NCI-H2107 (cell line): Measurements from ENCODE around the gene SLC2A1.

Source experiments
- DNase-seq: peaks from one replicate; lab custom pipeline; 2025; lab: John Stamatoyannopoulos, UW

Gene SLC2A1

DNA sequence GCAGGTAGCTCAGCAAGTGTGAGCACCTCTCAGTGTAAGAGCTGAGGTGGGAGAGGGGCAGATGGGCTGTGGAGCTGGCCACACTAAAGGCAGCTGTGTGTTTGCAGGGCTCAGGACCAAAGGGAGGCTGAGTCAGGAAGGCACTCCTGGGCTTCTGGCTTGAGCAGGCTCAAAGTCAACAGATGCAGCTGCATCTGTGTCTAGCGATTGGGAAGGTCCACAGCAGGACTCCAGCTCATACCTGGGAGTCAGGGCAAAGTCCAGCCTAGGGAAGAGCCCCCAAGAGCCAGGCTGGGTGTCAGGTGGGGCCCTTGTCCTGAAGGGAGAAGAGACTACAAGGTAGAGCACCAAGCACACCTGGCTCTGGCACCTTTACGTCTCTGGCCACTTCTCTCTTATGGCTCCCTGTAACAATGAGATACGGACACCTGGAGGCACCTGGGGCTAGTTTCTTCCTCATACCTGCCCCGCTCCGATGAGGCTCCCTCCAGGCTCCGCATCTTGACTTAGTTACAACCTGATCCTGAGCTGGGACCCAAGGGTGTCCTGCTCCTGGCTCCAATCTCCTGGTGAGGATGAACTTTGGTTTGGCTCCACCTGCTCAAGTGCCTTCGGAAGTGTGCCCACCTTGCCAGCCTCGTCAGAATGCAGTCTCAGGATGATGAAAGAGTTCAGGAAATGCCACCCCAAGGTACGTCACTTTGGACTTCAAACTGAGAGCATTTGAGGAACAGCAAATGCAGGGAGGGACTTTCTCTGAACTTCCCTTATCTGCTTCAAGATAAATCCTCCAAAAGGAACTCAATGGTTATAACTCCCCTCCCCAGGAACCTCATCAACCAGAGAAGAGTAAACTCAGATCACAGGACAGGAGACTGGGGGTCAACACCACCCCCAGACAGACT is 21.5 kb upstream of the SLC2A1 start:
- DNase-seq: no peak

DNA sequence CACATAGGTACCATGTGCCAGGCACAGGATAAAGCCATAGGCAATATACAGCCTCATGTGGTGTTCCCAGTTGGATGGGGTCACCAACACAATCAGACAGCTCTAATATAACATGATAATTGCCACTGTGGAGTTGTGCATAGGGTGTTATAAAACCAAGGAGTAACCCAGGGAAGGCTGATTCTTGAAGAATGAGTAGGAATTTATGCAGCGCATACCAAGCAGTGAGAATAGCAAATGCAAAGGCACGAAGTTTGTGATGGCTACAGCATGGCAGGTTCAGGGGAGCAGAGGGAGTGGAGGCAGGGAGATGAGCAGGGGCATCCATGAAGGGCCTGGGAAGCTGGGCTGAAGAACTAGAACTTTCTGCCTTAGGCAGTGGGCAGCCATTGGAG is 20.4 kb upstream of the SLC2A1 start:
- no peak for DNase-seq

DNA sequence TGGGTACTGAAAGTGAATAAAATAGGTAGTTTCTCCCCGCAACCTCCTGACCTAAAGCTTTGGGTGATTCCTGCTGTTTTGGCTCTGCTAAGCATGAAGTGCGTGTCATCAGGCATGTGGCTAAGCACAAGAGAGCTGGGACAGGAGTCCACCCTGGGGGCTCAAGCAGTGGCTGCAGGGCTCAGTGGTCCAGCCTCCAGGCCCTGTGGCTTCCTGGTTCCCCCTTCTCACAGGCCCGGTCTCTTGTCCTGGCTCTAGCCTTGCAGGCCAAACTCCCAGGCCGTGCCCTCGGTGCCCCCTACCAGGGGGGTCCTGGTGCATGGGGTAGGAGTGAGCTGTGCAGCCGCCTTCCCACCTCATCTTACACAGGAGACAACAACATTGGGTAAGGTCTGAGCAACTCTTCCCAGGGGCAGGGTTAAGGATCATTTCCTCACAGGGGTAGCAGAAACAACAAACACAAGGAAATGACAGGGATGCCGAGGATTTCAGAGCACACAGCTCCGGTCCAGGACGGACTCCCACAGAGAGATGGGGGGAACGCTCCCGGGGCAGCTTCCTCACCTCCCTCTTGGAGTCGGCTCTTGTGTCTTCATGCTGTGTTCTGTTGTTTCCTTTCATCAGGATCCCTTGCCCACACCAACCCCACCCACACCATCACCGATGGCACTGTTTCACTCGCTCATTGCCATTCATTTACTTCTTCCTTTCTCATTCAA is 19.8 kb upstream of the SLC2A1 start:
- no peak for DNase-seq

DNA sequence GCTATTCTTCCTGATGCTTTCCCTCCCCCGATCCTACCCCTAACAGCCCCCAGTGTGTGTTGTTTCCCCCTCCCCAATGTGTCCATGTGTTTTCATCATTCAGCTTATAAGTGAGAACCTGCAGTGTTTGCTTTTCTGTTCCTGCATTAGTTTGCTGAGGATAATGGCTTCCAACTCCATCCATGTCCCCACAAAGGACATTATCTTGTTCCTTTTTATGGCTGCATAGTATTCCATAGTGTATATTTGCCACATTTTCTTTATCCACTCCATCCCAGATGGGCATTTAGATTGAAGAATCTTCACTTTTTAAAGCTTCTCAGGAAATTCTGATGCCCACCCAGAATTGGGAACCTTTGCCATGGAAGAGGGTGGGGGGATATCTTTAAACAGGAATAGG is 19.0 kb upstream of the SLC2A1 start:
- DNase-seq: no peak

DNA sequence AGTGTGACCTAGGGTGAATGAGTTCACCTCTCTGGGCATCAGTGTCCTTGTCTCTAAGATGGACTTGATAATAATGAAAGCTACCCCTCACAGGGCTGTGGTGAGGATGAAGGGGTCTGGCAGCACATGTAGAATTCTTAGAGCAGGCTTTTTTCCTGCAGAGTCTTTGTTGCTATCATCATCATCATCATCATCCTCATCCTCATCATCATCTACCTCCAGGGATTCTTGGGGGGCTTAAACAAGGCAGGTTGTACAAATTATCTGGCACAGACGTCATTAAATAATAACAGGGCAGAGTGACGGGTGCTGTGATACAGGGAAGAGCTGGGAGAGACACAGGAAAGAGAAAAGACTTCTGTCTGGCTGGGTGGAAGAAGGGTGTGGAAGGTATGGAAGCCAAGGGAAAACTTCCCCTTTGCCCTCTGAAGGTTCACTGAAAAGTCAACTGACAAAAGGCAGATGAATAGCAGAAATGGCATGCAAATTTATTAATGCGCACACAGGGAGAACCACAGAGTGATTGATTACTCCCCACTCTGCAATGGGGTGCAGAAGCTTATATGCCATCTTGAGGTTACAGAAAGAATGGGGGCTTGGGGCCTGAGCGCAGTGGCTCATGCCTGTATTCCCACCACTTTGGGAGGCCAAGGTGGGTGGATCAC is 17.0 kb upstream of the SLC2A1 start:
- no peak for DNase-seq

DNA sequence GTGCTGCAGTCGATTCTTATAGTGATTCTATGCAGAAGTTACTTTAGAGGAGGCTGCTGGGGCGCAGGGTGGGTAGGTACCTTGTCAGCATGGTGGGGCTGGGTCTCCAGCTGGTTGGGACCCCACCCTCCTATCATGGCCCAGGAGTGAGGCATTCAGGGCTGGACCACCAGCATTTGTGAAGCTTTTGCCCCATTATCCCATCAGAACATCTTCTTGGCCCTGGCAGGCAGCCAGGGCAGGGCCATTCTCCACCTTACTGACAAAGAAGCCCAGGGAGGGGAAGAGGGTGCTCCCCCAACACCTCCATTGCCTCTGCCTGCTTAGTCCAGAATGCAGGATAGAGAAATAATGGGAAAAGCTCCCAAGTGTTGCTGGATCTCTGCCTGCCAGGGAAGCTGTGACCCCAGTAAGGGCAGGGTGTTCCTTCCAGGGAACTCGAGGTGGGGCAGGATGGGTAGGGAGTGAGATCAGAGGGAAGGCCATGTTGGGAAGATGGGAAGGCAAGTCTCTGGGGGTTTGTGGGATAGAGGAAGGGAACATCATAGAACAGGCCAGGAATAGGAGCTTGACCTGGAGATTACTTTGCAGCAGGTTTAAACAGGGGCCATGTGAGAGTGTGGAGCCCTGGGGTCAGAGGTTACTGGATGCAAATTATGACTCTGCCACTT is 16.2 kb upstream of the SLC2A1 start:
- DNase-seq: no peak

DNA sequence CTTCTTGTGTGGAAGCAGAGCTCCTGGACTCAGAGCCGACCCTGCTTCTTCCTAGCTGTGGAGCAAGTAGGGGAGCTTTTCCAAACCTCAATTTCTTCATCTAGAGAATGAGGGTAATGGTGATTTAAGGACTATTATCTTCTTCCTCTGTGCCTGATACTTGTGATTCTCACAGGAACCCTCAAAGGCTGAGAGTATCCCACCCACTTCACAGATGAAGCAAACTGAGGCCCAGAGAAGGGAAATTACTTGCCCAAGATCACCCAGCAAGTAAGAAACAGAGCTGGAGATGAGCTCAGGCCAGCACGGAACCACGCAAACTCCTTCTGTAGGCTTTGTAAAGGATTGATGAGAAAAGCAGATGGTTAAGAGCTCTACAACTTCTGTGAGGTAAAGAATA is 15.1 kb upstream of the SLC2A1 start:
- DNase-seq: no peak

DNA sequence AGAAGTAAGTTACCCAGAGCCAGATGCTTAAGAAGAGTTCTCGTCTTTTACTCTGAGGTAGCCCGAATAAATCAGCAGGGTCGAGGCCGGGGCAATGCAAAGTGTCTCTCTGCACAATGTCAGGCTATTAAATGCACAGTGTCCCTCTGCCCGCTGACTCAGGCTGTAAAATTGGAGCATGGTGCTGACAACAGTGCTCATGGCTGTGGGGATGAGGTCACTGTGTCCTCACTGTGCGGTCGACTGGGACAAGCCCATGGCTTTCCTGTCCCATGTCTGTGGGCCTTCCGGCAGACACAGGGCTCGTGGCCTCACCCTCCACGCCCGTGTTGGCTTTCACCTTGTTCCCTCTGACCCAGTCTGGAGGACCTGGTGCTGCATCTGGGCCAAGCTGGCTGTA is 14.6 kb upstream of the SLC2A1 start:
- DNase-seq: no peak

DNA sequence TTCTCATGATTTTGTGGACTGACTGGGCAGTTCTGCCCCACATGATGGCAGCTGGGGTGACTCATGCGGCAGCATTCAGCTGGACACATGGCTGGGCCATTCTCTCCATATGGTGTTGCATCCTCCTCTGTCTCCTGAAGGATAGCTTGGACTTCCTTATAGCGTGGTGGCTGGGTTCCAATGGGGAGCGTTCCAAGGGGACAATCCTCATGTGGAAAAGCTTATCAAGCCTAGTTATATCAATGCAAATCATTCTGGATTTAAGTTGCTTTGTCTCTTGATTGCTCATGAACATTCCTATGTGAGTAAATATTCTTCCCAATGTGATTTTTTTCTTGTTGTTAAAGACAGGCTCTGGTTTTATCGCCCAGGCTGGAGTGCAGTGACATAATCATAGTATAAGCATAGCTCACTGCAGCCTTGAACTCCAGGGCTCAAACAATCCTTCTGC is 13.2 kb upstream of the SLC2A1 start:
- DNase-seq: no peak

DNA sequence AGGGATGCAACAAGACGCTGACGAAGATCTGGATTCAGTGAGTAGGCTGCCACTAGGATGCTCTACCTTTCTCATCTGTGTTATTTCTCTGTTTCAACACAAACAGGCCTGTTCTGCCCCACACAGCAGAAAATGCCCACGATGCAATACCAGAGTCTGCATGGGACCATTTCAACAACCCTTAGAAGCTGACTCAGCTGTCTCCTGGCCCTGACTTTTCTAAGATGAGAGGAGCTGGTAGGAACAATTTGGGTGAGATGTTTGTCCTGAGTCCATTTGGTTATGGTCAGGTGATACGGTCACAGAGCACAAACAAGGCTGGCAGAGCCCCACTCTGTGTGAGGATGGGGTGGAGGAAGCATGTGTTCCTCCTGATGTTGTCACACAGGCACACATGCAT is 11.5 kb upstream of the SLC2A1 start:
- DNase-seq: no peak

DNA sequence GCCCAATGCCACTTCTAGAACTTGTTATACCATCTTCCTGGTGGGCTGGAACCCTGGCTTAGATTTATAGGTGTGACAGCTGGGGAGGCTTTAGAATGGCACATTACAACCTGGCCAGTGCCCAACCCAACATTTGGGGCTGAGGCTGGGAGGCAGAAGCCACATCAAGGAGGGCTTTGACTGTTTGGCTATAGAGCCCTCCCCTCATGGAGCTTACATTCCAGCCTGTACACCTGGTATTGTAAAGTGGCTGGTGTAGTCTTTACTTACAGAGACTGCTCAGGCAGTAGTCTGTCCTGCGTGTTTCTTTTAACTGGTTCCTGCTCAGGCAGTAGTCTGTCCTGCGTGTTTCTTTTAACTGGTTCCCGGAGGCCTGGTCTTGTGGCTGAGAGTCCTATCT is 10.0 kb upstream of the SLC2A1 start:
- DNase-seq: no peak

DNA sequence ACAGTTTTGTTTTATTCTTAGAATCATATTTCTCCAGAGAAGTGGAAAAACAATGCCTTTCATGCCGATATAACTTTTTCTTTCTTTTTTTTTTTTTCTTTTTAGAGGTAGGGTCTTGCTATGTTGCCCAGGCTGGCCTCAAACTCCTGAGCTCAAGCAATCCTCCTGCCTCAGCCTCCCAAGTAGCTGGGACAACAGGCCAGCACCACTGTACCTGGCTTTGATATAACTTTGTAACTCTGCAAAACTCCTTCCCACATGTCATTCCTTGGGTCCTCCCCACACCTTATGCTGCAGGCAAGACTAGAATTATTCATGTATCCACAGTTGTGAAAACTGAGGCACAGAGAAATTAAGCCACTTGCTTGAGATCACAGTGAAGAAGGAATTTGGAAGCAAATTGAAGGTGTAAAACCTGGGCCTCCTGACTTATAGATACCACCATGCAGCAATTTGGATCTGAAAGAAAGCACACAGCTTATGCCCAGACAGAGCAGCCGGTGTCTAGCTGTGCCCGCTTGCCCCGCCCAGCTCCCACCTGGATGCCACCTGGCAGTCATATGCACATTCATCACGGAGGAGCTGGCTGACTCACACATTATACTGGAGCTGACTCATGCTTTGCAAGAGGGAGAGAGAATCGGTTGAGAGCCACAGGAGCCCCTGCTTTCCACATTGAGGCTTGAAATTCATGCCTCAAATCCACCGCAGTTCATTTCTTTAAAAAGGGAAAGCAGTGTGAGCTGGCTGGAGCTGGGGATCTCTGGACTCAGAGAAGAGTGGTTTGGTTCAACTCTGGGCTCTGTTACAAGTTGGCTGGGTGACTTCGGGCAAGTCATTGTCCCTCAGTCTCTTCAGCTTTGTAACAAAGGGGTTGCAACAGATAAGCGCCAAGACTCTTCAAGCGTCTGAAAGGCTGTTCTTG is 8.3 kb upstream of the SLC2A1 start:
- DNase-seq: peak; percentile 87

DNA sequence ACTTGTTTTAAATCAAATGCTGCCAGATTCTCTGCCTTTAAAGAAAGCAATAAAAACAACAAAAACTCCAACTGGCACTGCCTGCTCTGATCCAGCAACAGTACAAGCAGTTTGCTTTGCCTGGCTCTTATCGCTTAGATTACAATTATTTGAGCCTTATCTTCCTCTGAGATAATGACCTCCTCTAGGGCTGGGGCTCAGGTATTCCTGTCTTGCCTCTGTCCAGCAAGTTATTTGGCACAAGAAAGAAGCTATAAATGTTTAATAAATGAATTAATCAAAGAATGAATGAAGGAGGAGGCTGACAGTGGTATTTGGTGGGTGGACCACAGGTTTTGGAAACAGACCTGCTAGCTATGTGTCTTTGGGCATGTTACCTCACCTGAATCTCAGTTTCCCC is 6.7 kb upstream of the SLC2A1 start:
- DNase-seq: no peak

DNA sequence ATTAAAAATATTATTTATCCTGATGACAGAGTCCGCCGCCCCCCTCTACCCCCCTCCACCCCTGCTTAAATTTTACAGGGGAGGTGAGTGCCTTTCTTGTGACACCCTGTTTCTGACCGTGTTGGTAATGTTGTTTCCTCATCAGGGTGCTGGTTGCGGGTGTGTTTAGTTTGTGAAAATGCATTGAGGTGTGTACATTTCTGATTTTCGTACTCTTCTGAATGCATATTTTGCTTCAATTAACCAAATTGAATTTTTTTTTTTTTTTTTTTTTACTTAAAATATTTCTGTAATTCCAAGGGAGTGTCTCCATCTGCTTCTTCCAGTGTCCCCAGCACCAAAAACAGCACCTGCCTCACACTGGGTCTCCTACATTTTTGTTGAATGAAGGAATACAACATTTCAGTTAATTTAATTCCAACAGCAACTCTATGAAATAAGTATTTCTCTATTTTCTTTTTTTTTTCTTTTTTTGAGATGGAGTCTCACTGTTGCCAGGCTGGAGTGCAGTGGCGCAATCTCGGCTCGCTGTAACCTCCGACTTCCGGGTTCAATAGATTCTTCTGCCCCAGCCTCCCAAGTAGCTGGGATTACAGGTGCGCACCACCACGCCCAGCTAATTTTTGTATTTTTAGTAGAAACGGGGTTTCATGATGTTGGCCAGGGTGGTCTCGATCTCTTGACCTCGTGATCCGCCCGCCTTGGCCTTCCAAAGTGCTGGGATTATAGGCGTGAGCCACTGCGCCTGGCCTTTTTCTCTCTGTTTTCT is 5.6 kb upstream of the SLC2A1 start:
- DNase-seq: no peak

DNA sequence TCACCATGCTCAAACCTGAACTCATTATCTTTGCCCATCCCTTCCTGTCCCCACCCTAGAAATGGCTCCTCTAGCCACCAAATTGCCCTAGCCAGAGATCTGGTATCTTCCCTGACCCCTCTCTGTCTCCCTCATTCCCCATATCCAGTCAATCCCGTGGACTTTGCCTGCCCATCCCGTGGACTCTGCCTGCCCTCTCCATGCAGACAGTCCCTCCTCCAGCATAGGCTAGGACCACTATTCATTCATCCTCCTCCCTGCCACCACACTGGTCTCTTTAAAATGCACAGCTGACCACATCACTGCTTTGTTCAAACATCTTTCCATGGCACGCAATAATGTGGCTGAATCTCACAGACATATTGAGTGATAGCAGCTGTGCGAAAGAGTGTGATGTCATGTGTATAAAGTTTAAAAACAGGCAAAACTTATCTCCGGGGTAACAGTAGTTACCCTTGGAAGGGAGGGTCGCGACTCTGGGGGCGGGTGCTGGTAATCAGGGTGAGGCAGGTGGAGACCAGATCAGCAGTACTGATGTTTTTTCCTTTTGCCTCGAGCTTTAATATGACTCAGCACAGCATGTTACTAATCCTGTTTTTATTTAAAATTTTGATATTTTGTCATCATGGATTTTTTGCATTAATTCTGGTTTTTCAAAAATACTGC is 4.8 kb upstream of the SLC2A1 start:
- no peak for DNase-seq

DNA sequence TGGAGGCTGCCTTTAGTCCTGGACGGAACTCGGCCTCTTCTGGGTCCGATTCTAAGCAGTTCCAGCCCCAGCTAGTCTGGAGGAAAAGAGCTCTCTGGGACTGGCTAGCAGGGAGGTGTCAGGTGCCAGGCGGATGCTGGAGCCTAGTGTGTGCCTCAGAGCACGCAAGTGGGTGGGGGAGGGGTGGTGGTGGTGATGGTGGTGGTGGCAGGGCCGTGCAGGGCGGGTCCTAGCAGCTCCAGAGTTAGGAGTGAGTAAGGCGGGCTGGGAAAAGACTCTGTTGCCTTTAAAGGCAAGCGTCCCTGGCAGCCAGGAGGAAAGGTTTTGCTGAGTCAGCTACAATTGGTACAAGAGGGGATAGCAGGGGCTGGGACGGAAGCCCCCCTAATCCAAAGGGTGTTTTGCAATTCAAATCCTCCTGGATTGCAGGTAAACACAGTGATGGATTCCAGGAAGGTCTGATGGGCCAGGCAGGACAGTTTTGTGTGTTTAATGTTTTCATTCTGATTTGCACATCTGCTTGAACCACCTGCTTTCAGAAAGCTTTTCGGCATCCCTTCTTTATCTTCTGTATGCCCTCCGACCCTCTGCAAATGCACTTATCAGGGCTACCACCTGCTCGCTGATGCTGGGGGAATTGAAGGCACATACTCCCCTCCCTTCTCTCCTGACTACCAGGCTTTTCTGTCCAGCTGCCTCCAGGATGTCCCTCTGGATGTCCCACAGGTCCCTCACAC is 4.1 kb upstream of the SLC2A1 start:
- DNase-seq: peak; percentile 85

DNA sequence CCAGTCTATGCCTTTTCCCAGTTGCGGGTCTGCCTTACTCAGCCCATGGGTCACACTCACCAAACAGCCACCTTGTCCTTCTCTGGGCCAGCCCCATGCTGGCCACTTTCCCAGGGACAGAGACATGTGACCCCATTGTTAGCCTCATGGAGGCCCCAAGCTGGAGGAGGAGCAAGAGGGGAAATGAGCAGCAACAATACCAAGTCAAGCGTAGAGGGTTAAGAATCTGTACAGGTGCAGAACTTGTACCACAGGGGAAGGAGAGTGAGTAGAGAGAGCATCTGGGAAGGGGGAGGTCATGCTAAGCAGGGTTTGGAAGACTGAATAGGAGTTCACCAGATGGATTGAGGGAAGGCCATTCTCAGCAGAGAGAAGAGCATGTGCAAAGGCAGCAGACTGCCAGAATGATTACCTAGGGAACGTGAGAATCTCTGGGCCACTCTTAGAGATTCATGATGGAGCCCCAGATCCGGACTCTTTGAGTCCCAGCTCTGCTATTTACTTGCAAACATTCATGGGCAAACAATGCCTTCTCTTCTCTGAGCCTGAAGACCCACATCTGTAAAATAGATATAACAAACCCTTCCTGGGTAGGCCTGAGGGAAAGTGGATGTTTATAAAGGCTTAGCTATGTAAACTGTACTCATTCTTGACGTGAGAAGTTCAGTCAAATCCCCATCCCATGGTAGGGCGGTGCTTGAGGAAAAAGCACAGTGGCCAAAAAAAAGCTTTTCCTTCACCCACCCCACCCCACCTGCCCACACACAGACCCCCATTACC is 2.8 kb upstream of the SLC2A1 start:
- no peak for DNase-seq

DNA sequence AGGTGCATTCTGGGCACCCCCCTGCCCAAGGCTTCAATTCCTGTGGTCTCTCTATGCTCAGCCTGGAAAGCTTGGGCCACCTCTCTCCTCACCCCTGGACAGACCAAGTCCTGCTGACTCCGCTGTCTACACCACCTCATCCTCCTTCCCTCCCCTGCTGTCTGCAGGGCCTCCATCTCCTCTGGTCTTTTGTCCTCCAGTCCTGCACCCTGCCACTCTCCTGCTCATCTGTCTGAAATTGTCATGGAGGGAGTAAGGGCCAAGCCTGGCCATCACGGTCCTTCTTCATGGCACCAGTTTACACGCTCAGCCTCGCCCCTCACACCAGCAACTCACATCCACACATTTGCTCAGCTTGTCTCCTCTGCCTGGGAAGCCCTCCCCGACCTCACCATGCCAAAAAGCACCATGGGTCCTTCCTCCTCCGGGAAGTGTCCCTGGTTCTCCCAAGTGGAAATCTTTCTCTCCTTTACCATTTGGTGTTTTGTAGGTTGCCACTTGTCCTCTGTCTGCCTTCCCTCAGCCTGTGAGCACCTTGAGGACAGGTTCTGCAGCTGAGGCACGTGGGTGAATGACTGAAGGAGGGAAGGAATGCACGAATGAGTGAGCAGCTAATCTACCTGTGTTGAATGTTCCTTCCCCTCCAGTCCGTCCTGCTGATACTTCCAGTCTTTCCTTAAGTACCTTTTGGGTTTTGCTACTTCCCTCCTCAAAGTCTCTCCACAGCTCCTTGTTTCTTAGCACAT is 2.1 kb upstream of the SLC2A1 start:
- no peak for DNase-seq
